Esophagus squamous epithelium (tissue), 5 donors: ENCODE data around the gene TMEM53. TPM values are rescaled to one million over a fixed set of nuclear protein-coding genes. Genes with fewer than 3 reads are reported as not detected.

ENCODE experiments used
- DNase-seq: peaks from one replicate; lab custom pipeline; 2025; lab: John Stamatoyannopoulos, UW
- H3K27ac ChIP-seq, 4 donors: fragments of 200-600 bp; sonication (generic); one replicate each; pipeline ENCODE4 v1.5.1; 2016 to 2019; ENCODE audit warnings: mild to moderate bottlenecking in 1 of 4
- H3K27me3 ChIP-seq, 4 donors: fragments of 200-600 bp; sonication (generic); 1 replicate in 3 of 4; 2 replicates in 1 of 4; pipeline versions ENCODE4 v1.5.1 to v1.6.0; 2017 to 2021; ENCODE audit warnings: antibody characterized with exemption in 1 of 4
- H3K36me3 ChIP-seq, 3 donors: fragments of 200-600 bp; sonication (generic); one replicate each; pipeline ENCODE4 v1.5.1; 2016 to 2019
- H3K4me1 ChIP-seq, 3 donors: fragments of 200-600 bp; sonication (generic); one replicate each; pipeline ENCODE4 v1.5.1; 2017 to 2019
- H3K4me3 ChIP-seq, 4 donors: fragments of 200-600 bp; sonication (generic); 1 replicate in 3 of 4; 2 replicates in 1 of 4; pipeline ENCODE4 v1.5.1; 2016 to 2019; ENCODE audit warnings: mild to moderate bottlenecking in 2 of 4, moderate library complexity in 1 of 4
- H3K9me3 ChIP-seq, 3 donors: fragments of 200-600 bp; sonication (generic); one replicate each; pipeline ENCODE4 v1.5.1; 2016 to 2019
- POLR2A ChIP-seq, 4 donors: fragments of 450-650 bp; IDR thresholded peaks; one replicate each; pipeline ENCODE4 v1.6.1; 2017; ENCODE audit warnings: antibody characterized with exemption in 4 of 4, mild to moderate bottlenecking in 4 of 4, moderate library complexity in 3 of 4
- WGBS, 2 donors: methylation state at CpG; one replicate each; pipeline ENCODE4 v1.1.5; 2018; 5-methylcytosine and 5-hydroxymethylcytosine counted together
- intact Hi-C: fragments of 100-400 bp; cut with DNase I; formaldehyde crosslinking; loops from one replicate; pipeline ENCODE4 v1.15.0; 2022
- total RNA-seq, 4 donors: library from RNA; depleted of rRNA; stranded (reverse); fragments of >200 nt; gene quantifications; one replicate each; pipeline ENCODE4 v1.1.0, GENCODE V29; 2016
- TF ChIP-seq, protein P1 (sequence below), 6 experiments: fragments of 450-650 bp in 4 of 6; fragments of 200-600 bp in 2 of 6; sonication (generic) in 2 of 6; IDR thresholded peaks; one replicate each; pipeline ENCODE4 v1.5.1; 2016 to 2019; ENCODE audit warnings: antibody characterized with exemption in 6 of 6, mild to moderate bottlenecking in 4 of 6, moderate library complexity in 4 of 6
- donor health status: DM: yes; HTN: yes; CAD: no.

TMEM53 gene
- total RNA-seq, 4 donors from 2014 or later = 3.2 to 5.8 (median 4.0) TPM

GRCh38 chr1:44631647-44632539, 42.4 kb downstream of the TMEM53 start:
- intact Hi-C loops = no loop called here
- TF ChIP-seq, protein P1, sequence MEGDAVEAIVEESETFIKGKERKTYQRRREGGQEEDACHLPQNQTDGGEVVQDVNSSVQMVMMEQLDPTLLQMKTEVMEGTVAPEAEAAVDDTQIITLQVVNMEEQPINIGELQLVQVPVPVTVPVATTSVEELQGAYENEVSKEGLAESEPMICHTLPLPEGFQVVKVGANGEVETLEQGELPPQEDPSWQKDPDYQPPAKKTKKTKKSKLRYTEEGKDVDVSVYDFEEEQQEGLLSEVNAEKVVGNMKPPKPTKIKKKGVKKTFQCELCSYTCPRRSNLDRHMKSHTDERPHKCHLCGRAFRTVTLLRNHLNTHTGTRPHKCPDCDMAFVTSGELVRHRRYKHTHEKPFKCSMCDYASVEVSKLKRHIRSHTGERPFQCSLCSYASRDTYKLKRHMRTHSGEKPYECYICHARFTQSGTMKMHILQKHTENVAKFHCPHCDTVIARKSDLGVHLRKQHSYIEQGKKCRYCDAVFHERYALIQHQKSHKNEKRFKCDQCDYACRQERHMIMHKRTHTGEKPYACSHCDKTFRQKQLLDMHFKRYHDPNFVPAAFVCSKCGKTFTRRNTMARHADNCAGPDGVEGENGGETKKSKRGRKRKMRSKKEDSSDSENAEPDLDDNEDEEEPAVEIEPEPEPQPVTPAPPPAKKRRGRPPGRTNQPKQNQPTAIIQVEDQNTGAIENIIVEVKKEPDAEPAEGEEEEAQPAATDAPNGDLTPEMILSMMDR (IDR thresholded peaks at IDR 0.05) = peak in 2 of 6 experiments; percentile 4 to 6
- peak in 3 of 4 donors; percentile 30 to 86 (median 81) for TF ChIP-seq POLR2A (IDR thresholded peaks at IDR 0.05)
- peak; percentile 61 for DNase-seq
- H3K9me3 ChIP-seq = no peaks in the 10 kb centered on the region
- H3K27ac ChIP-seq = peak overlapping the region; percentile 84 to 96 (median 94)
- peak overlapping the region; percentile 70 to 88 (median 78) for H3K4me3 ChIP-seq
- WGBS, 2 donors = 0 to 2% methylated on average over 8 to 16 of the region's 88 CpGs
- peaks cover 5 to 53% (median 8%) of the 10 kb centered on the region in 3 donors for H3K4me1 ChIP-seq
- peaks cover 7 to 37% (median 17%) of the 10 kb centered on the region in 3 donors for H3K36me3 ChIP-seq
- H3K27me3 ChIP-seq = no peaks in the 10 kb centered on the region

GRCh38 chr1:44631333-44631646, 43.0 kb downstream of the TMEM53 start:
- no peak for TF ChIP-seq POLR2A (IDR thresholded peaks at IDR 0.05)
- TF ChIP-seq, protein P1 (IDR thresholded peaks at IDR 0.05) = no peak
- H3K27ac ChIP-seq = peak overlapping the region; percentile 84 to 96 (median 94)
- H3K27me3 ChIP-seq = no peaks in the 10 kb centered on the region
- no peaks in the 10 kb centered on the region for H3K9me3 ChIP-seq
- H3K4me3 ChIP-seq = peak overlapping the region; percentile 70 to 88 (median 78)
- intact Hi-C loops = no loop called here
- no peak for DNase-seq
- H3K36me3 ChIP-seq = peaks cover 1 to 31% (median 11%) of the 10 kb centered on the region in 3 donors
- 22 to 57% methylated on average over 3 to 5 of the region's 8 CpGs for WGBS, 2 donors
- H3K4me1 ChIP-seq = peaks cover 5 to 47% (median 8%) of the 10 kb centered on the region in 3 donors

GRCh38 chr1:44630116-44630515, 44.2 kb downstream of the TMEM53 start:
- Histone ChIP-seq H3K9me3 (no peaks in the 10 kb centered on the region), H3K27me3 (no peaks in the 10 kb centered on the region), H3K27ac (no peak overlapping the region), H3K4me3 (no peak overlapping the region), H3K36me3 (peaks cover 0 to 19% (median 0%) of the 10 kb centered on the region in 3 donors), H3K4me1 (peaks cover 5 to 37% (median 8%) of the 10 kb centered on the region in 3 donors)
- intact Hi-C loops = no loop called here
- TF ChIP-seq, protein P1 (IDR thresholded peaks at IDR 0.05) = no peak
- no peak for TF ChIP-seq POLR2A (IDR thresholded peaks at IDR 0.05)
- WGBS, 2 donors = 96 to 100% methylated on average over 2 of the region's 2 CpGs
- no peak for DNase-seq

DNA sequence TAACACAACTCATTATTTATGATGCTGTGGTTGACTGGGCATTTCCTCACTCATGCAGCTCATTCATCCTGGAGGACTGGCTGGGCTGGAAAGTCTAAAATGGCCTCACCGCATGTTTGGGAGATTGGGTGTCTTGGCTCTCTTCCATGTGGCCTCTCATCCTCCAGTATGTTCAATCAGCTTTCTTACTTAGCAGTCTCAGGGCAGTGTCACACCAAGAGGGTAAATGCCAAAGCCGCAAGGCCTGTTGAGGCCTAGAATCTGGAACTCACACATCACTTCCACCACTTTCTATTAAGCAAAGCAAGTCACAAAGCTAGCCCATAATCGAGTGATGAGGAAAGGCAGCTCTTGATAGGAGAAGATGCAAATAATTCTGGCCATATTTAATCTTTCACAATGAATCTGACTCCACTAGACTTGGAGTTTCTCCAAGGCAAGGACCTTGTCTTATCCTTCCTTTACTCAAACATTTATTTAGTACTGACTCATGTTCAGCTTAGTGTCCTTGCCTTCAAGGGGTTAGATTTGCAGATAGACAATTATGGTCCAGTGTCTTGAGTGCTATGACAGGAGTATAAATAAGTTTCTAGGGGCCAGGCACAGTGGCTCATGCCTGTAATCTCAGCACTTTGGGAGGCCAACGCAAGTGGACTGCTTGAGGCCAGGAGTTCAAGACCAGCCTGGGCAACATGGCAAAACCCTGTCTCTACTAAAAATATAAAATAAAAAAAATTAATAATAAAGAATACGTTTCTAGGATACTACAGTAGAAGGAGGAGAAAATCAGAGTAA, 45.1 kb downstream of the TMEM53 start:
- Histone ChIP-seq H3K4me1 (peaks cover 5 to 27% (median 8%) of the 10 kb centered on the region in 3 donors), H3K27me3 (no peaks in the 10 kb centered on the region), H3K4me3 (no peak overlapping the region), H3K36me3 (peaks cover 0 to 9% (median 0%) of the 10 kb centered on the region in 3 donors), H3K27ac (no peak overlapping the region), H3K9me3 (no peaks in the 10 kb centered on the region)
- no peak for DNase-seq
- WGBS, 2 donors = 86 to 88% methylated on average over 5 of the region's 5 CpGs
- no peak for TF ChIP-seq POLR2A (IDR thresholded peaks at IDR 0.05)
- TF ChIP-seq, protein P1 (IDR thresholded peaks at IDR 0.05) = no peak
- intact Hi-C loops = no loop called here
